HG03457 (cell line): ENCODE data around the gene ARL14EP.
A peak's percentile ranks its signal among the peaks of the same experiment; 100 is the strongest.

Source experiments
- ATAC-seq: cut with Tn5 transposase; IDR thresholded peaks from one replicate; pipeline ENCODE4 v1.9.1; 2021; ENCODE audit warnings: moderate number of reproducible peaks; ENCODE audit not compliant: unreplicated experiment

The ARL14EP gene

DNA sequence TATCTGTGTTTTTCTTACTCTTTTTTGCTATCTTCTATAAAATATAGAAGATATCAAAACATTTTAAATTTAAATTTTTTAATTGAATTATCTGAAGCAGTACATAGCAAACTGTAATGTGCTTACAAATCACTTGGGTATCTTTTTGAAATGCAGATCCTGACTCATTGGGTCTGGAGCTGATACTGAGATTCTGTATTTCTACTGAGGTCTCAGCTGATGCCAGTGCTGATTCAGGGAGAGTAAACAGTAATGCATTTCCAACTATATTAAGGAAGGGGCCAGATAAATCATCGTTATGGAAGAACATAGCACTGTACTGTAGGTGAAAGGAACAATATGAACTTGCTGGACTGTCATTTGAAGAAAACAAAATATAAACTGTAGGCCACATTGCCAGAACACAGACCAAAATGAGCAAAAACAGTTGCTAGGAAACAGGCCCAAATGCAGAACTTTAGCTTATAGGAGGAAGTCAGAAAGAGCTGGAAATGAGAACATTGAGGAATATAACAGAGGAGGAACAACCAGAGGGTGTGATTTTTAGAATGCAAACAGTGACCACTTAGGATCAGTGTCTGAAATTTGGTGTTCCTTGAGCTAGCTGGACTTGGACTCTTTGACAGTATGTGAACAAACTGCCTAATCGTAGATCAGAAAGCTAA lies 3.3 kb downstream of the ARL14EP start:
- ATAC-seq, result no peak

DNA sequence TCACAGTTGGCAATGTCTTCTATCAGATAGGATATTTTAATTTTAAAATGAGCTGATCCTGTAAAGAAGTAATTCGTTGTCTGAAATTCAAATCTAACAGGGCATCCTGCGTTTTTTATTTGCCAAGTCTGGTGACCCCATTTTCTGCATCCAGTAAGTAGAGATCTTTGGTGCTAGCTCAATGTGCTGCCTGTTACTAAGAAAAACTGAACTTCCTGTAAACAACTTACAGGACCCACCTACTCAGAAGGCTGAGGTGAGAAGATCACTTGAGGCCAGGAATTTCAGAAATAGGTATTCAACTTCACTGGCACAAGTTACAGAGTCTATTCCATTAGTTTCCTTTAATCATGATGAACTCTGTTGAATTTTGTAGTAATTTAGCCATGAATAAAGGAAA lies 4.0 kb downstream of the ARL14EP start:
- no peak for ATAC-seq

DNA sequence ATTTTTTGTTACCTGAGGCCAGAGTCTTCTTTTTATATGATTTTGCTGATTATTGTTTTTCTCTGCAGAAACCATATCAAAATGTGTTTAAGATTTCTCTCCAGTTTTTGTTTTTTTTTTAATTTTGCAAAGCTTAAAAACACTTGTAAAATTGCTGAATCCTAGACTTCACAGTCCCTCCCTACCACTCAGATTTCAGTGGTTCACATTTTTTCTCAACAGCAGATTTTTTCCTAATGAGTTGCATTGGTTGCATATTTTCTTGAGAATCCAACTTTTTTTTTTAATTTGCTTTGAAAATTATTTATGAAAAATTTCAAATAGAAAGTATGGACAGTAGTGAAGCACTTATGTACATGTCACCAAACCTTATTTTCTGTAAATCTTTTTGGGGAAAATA lies 5.8 kb downstream of the ARL14EP start:
- ATAC-seq, result no peak

DNA sequence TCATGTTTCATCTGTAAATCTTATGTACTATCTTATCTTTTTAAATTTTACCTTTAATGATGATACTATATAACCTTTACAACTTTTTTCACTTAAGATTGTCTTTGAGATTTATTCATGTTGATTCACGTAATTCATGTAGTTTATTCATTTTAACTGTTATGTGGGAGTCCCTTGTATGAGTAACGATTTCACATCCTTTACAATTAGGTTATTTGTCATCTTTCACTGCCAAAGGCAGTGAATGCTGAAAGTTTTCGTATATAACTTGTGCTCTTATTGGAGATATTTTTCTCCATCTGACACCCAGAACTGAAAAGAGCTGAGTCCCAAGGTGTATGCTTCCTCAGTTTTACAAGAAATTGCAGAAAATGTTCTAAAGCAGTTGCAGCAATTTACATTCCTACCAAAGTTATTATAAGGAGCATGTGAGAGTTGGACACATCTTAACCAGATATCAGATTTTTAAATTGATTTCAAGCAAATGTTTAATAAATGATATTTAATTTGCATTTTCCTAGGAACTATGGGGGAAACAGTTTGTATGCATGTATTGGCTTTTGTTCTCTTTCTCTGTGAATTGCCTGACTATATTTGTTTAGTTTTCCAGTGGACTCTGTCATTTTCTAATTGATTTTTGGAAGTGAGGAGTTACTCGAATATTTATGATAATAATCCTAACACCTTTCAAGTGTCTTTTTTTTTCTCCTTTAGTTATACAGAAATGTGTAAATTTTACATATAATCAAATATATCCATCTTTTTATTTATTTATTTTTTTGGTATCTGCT lies 6.4 kb downstream of the ARL14EP start:
- no peak for ATAC-seq

DNA sequence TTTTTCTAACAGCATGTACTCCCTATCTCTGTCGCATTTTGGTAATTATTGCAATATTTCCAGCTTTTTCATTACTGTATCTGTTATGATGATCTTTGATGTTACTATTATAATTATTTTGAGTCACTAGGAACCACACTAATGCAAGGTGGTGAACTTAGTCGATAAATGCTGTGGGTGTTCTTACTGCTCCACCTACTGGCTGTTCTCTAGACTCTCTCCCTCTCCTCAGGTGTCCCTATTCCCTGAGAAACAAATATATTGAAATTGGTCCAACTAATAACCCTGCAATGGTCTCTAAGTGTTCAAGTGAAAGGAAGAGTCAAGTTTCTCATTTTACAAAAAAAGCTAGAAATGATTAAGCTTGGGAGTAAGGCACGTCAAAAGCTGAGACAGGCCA lies 10.5 kb downstream of the ARL14EP start:
- no peak for ATAC-seq

DNA sequence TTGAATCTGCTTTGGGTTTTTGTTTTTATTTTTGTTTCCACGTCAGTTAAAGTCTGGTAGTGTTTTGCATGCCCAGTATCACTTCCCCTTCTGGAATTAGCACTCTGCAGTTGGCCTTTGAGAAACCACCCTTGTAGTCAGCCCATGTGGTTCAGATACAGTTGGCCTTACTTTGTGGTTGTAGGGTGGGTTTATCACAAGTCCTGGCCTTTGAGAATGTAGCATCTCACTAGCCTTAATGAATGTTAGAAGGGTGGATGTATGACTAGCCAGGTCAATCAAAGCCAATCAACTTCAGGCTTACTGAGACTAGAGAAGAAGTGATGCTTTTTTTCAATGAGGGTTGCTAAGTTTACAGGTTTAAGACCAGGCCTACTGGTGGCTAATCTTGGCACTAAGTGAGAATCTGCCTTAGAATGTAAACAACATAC lies 19.8 kb downstream of the ARL14EP start:
- ATAC-seq, result peak; percentile 96

DNA sequence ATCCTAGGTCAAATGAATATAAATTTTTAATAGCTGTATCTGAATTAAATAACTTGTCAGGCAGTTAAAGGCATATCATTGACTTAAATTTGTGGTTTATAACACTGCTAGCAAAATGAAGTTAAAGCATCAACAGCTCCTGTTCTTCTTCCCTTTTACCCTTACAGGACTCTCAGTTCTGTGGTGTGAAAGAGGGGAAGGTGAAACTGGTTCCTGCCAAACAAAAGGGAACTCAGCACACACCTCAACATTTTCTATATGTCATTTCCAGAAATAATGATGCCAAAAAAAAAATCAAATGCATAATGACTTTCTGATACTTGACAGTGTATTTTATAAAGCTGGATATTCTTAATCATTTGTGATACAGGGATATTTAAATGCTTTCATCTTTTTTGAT lies 21.2 kb downstream of the ARL14EP start:
- peak; percentile 29 for ATAC-seq

DNA sequence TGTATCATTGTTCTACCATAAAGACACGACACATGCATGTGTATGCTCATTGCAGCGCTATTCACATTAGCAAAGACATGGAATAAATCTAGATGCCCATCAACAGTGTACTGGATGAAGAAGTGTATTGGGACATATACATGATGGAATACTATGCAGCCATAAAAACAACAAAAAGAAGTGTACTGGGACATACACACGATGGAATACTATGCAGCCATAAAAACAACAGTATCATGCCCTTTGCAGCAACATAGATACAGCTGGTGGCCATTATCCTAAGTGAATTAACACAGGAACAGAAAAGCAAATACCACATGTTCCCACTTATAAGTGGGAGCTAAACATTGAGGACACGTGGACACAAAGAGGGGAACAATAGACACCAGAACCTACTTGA lies 22.7 kb downstream of the ARL14EP start:
- ATAC-seq, result no peak

DNA sequence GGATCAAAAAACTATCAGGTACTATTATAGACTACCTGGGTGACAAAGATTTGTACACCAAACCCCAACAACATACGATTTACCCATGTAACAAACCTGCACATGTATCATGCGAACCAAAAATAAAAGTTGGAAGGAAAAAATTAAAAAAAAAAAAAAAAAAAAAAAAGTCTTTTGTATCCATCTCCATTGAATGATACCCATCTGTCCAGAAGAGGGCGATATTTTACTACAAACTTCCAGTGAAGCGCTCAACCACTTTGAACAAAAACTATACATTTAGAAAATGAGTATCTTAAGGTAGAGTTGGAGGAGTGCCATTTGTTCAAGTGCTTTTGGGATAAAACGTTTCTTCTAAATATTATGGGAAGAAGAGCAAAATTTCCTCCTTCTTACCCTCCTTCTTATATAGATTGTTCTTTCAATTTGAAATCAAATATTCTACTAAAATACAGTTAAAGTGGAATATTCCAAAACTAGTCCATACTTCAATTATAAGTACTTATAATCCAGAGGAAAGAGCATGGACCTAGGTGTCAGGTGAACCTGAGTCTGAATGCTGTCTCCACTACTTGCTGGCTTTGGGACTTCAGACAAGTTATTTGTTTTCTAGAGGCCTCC lies 23.3 kb downstream of the ARL14EP start:
- ATAC-seq, result no peak

DNA sequence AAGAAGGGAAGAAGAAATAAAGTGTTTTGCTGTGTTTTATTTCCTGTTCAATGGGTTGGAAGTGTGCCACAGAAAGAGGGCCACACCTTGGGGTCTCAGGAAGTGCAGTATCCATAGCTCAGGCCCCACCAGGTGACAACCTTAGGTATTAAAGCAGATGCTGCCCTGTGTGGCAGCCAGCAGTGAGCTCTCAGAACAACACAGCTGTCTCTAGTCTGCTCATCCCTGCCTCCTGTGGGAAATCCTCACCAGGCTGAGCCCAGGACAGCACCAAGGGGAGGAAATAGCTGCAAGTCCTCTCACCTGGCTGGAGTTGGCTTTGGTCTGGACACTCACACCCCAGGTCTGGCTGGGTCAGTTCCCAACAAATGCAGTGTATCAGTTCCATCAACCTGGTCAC lies 25.1 kb downstream of the ARL14EP start:
- ATAC-seq, result no peak

DNA sequence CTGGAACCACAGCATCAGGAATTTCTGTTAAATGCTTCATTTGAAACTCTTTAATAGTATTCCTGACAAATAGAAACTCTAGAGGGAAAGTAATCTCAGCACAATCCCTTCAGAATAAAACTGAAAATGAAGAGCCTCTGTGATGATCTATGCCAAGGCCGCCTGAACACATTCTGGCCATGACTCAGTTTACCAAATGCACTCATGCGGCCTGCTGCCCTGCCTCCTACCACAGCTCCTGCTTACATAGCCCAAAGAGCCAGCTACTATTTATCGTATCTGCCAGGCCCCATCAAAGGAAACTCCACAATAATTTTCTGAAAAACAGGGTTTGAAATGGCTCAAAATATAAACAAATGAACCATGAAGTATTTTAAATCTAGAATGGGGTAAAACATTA lies 27.0 kb downstream of the ARL14EP start:
- no peak for ATAC-seq

DNA sequence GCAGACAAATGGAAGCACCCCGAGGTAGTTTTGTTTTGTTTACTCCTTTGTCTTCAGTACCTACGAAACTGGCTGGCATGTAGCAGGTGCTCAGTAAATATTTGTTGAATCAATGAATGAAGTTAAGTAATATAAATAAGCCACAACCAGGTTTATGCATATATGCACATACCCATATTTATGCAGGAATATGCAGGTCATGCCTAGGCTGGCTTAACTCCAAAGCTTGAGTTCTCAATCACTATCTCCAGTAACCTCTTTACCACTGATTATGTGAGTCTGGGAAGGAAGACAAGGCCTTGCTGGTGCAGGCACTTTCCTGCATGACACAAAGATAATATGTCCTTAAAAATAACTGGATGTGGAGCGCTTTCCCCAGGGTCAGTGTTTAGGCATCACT lies 27.5 kb downstream of the ARL14EP start:
- no peak for ATAC-seq

DNA sequence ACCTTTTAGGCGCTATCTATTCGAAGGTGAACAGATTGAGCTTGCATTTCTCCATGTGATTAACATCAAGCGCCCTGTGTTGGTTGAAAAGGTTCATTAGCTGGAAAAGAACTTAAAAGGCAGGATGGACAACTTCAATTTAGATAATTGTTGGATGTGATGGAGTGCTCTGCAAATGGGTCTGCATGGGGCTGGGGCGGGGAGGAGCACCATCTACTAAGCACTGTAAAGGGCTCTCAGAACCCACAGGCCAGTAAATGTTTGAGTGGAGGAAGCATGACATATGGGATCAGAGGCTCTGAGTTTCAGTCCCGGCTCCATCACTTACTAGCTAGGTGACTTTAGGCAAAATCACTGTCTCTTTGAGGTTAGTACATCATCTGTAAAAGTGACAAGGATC lies 28.2 kb downstream of the ARL14EP start:
- ATAC-seq, result no peak

DNA sequence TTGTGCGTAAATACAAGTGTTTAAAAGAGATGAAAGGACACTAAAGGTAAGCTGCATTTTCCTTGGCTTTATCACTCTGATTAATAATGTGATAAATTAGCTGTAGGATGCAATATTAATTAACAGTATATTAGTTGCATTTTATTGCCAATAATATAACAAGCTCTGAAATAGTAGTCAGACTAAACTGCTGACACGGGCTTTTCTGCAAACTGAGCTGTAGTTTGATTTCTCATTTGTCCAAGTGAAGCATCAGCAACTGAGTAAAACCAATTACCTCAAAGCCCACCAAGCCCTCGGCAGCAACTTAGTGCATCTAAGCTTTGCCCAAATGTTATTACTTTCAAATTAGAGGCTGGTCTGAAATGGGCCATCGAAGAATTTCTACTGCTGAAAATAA lies 33.5 kb downstream of the ARL14EP start:
- ATAC-seq, result no peak

DNA sequence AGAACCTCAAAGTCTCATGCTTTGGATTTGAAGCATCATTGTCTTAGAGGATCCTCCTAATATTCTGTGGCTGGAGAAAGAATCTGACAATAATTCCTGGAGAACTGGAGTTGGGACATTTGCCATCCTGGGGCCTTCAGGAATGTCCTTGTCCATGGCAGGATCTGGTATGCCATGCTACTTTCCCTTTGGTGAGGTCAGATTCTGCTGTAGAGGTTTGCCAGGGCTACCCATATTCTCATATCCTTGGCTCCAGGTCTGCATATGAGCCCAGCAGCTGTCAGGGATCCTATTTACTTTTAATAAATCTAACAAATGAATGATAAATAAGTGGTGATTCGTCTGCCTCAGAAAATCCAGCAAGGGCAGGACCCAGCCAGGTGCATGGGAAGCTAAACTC lies 35.0 kb downstream of the ARL14EP start:
- no peak for ATAC-seq

DNA sequence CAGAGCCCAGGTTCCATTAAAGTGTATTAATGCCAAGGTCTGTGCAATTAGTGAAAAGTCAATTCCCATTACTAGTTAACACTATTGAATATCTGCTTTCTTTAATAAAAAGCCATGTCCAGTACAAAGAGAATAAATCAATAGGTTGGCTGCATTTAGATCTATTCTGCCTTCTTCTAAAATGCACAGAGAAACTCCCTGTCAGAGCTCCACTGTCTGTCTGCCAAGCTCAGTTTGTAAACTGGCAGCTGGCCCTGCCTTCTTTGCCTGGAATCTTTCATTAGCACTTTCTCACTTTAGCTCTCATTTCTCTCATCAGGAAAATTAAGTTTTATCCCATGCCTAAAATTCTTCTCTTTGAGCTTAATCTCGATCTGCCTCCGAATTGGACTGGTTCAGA lies 35.6 kb downstream of the ARL14EP start:
- no peak for ATAC-seq

DNA sequence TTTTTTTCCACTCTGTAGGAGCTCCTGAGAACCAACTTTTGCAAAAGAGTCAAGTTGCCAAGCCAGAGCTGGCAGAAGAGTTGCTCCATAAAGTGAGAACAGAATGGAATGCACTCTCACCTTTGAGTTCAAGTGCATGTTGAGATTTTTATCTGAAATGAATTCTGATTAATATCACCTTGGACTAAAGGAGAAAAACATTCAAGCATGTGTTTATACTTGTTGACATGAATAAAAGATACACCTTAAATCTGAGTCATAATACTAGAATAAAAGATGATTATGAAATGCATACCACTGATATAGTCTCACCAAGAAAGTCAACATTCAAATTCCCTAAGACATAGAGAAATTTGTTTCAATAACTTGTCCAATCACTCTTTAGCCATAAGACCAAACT lies 37.8 kb downstream of the ARL14EP start:
- no peak for ATAC-seq

DNA sequence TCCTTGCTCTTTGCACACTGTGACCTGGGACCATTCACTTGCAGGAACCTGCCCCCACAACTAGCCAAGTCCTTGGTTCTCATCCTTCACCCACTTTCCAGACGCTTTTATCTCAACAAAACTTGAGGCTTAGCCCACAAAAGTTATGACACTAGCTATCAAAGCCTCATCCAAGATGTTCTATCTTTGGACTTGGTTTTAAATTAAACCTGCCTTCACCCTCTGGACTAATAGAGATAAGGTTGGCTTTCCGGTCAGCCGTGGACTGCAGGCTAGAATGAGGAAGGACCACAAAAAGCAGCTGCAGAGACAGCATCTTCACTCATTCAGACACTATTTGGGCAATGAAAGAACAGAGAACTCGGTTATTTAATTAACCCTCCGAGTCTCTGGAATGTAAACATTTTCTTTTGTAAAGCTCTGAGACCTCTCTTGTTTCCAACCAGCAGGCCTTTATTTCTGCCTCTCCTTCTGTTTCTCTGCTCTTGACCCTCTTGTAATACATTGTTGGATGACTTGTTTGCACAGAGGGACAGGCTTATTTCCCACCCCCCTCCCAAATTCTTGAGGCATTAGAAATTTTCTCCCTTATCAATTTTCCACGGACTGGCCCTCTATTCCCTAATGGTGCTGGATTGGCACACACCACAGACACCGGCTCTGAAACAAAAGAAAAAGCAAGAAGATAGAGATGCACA lies 41.4 kb downstream of the ARL14EP start:
- ATAC-seq, result no peak

DNA sequence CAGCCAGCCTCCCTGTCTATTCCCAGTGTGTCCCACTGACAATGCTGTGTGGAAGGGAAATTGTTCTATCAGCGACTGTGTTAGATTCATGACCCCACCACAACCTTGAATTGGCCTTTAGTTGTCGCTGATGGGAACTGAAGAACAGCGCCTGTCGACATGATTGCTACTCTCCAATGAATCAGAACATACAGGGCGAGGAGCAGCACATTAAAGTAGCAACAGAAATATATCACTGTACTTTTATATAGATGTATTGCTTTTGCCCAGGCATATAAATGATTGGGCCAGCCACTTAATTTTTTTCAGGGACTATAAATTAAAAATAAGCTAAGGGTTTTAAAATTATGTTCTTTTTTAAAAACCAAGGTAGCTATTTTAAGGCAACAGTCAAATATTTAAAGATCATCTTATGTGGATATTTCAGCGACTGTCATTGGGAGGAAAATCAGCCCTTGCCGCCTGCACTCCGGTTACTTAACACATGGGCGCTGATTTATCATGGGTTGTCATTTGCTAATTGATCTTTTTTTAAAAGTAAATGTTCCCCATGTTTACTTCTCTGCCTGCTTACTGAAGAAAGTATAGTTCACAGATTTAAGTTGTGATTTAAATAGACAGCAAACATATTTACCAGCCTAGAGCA lies 42.1 kb downstream of the ARL14EP start:
- no peak for ATAC-seq

DNA sequence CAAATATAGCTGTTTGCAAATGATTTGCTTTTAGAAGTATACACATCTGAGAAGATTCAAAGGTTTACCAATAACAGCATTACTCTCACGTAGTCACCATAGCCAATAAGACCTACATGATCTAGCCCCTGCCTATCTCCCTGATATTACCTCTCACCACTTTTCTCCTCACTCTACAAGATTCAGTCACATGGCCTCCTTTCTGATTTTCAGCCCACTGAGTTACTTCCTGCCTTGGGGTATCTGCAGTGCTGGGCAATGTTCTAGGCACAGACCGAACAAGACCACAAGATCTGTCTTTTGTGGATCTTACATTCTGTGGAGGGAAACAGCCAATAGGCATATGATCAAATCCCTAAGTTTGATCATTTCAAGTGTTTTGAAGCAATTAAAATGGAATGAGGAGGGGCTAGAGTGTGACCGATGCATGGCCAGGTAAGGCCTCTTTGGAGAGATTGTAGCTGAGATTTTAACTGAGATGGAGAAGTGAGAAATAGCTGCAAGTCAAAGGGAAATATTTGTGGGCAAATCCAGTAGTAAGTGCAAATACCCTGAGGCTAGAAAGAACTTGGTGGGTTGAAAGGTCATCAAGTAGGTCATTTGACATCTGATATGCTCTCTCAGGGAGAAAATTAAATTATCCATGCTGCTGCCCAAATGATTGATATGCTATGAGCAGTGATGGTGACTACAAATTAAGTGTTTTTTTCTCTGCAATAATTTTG lies 43.1 kb downstream of the ARL14EP start:
- ATAC-seq, result no peak
